ENCODE data around the gene FOXD2.

The FOXD2 gene

GRCh38 chr1:47417170-47418044, 20.4 kb upstream of the FOXD2 start:
- no peak for DNase-seq

GRCh38 chr1:47418122-47418521, 19.7 kb upstream of the FOXD2 start:
- no peak for DNase-seq

- no peak for DNase-seq
Observed at GRCh38 chr1:47418681-47419325, 19.0 kb upstream of the FOXD2 start.

GRCh38 chr1:47420547-47420946, 17.3 kb upstream of the FOXD2 start:
- DNase-seq = no peak

- DNase-seq = no peak
Observed at GRCh38 chr1:47423872-47424271, 14.0 kb upstream of the FOXD2 start.

GRCh38 chr1:47424336-47424982, 13.4 kb upstream of the FOXD2 start:
- DNase-seq = peak in 1 of 2 experiments; percentile 10

GRCh38 chr1:47431534-47431933, 6.3 kb upstream of the FOXD2 start:
- no peak for DNase-seq

- DNase-seq = peak; percentile 54 to 66
Observed at GRCh38 chr1:47432071-47433036, 5.5 kb upstream of the FOXD2 start.

GRCh38 chr1:47433037-47433421, 4.8 kb upstream of the FOXD2 start:
- DNase-seq = no peak

GRCh38 chr1:47433477-47434050, 4.3 kb upstream of the FOXD2 start:
- no peak for DNase-seq

GRCh38 chr1:47434051-47434842, 3.6 kb upstream of the FOXD2 start:
- no peak for DNase-seq

- no peak for DNase-seq
Observed at GRCh38 chr1:47435506-47436303, 2.1 kb upstream of the FOXD2 start.

GRCh38 chr1:47436304-47436978, 1.4 kb upstream of the FOXD2 start:
- peak; percentile 65 to 75 for DNase-seq

GRCh38 chr1:47436979-47437446, 831 bp upstream of the FOXD2 start:
- peak in 1 of 2 experiments; percentile 21 for DNase-seq

GRCh38 chr1:47438165-47439016, 547 bp downstream of the FOXD2 start:
- no peak for DNase-seq

- no peak for DNase-seq
Observed at GRCh38 chr1:47439017-47439818, 1.4 kb downstream of the FOXD2 start.

- DNase-seq = no peak
Observed at GRCh38 chr1:47439819-47440598, 2.2 kb downstream of the FOXD2 start.
